Adrenal gland (tissue), 5 donors: ENCODE data around the gene LAMP2.

Source experiments
- CTCF ChIP-seq, 6 experiments: fragments of 450-650 bp in 4 of 6; fragments of 200-600 bp in 2 of 6; sonication (generic) in 1 of 6; IDR thresholded peaks; 1 replicate in 5 of 6; 2 replicates in 1 of 6; pipeline versions ENCODE4 v1.5.1 to v1.8.0; 2016 to 2021; ENCODE audit warnings: antibody characterized with exemption in 6 of 6, mild to moderate bottlenecking in 2 of 6, moderate library complexity in 1 of 6
- POLR2A ChIP-seq, 2 donors: fragments of 450-650 bp; IDR thresholded peaks; one replicate each; pipeline ENCODE4 v1.6.1; 2017; ENCODE audit warnings: antibody characterized with exemption in 2 of 2, mild to moderate bottlenecking in 2 of 2, moderate library complexity in 1 of 2
- donor health status: DM: no; HTN: no; CAD: no.

GRCh38 chrX:120453985-120454384, 15.1 kb downstream of the LAMP2 start:
- TF ChIP-seq CTCF (IDR thresholded peaks at IDR 0.05) = no peak
- TF ChIP-seq POLR2A (IDR thresholded peaks at IDR 0.05) = no peak
